GM19238 (cell line): ENCODE measurements around the gene TTC4.
A peak's percentile ranks its signal among the peaks of the same experiment; 100 is the strongest.

Experiments used
- DNase-seq: peaks from one replicate; pipeline ENCODE4 v3.0.0; 2011; ENCODE audit warnings: low spot score; ENCODE audit not compliant: insufficient read length

Gene TTC4, protein sequence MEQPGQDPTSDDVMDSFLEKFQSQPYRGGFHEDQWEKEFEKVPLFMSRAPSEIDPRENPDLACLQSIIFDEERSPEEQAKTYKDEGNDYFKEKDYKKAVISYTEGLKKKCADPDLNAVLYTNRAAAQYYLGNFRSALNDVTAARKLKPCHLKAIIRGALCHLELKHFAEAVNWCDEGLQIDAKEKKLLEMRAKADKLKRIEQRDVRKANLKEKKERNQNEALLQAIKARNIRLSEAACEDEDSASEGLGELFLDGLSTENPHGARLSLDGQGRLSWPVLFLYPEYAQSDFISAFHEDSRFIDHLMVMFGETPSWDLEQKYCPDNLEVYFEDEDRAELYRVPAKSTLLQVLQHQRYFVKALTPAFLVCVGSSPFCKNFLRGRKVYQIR

DNA sequence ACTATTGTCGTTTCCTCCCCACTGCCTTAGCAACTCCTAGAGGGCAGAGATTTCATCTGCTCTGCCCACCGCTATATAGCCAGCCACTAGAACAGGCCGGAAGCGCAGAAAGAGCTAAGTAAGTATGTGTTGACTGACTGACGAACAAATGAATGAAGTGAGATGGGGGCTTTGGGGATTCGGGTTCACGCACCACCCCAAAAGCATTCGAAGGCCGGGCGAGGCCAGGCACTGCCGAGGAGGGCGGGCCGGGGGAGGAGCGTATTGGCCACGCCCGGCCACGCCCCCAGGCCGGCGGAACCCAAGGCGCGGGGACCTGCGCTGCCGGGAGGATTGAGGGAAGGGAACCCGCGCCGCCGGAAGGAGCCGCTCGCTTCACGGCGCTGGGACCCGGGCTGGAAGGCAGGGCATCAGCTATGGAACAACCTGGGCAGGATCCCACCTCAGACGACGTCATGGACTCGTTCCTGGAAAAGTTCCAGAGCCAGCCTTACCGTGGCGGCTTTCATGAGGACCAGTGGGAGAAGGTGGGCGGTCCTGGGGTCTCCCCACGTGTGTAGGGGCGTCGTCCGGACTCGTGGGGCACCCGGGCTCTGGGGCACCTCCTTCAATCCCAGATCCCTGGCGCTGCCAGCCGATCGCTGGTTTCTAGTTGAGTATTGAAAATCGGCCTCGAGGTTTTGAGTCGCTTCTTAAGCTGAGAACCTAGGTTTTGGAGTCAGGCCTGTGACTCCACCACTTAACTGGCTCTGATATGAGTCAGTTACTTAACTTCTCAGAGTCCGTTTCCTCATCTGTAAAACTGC is at the start of gene TTC4:
Gene TTC4, plus strand, starts transcription at position 369 of the 806 bp plus-strand sequence. Its CDS starts 48 bp downstream, at position 417.
- peak; percentile 83 for DNase-seq

DNA sequence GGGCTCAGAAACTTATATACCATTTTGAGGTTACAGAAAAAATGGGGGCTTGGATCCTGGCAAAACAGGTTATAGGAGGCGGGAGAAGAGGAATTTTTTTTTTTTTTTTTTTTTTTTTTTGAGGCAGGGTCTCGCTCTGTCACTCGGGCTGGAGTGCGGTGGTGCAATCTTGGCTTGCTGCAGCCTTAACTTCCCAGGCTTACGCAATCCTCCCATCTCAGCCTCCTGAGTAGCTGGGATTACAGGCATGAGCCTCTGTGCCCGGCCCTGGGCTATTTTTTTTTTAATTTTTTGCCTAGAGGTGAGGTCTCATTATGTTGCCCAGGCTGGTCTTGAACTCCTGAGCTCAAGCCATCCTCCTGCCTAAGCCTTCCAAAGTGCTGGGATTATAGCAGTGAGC is 49.3 kb upstream of the TTC4 start:
- no peak for DNase-seq

DNA sequence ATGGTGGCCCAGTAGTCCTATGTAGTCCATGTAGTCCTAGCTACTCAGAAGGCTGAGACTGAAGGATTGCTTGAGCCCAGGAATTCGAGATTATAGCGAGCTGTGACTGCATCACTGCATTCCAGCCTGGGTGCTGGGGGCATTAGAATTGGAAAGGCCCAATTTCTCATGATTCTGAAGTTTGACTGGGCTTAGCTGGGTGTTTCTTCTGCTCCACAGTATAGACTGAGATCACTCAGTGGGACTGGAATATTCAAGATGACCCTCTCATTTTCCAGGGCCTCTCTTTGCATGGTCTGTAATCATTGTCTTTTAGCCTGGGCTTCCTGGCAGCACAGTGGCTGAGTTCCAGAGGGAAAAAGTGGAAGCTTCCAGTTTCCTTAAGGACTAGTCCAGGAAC is 47.9 kb upstream of the TTC4 start:
- no peak for DNase-seq

DNA sequence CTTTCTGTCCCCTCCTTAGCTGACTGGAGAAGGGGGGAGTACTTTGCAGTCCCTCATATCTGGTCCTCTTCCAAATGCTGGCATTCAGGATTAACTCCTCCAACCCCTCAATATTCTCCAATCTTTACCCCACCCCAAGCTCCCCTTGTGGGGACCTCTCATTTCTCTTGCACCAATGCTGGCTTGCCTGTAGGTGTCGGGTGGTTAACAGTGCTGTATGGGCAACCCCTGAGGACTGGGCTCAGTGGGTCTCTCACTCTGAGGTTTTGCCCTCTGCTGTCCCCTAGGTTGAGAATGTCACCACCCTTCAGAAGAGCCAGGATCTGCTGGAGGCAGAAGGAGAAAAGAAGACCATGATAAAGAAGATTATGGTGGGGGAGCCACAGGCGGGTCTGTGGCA is 47.1 kb upstream of the TTC4 start:
- no peak for DNase-seq

DNA sequence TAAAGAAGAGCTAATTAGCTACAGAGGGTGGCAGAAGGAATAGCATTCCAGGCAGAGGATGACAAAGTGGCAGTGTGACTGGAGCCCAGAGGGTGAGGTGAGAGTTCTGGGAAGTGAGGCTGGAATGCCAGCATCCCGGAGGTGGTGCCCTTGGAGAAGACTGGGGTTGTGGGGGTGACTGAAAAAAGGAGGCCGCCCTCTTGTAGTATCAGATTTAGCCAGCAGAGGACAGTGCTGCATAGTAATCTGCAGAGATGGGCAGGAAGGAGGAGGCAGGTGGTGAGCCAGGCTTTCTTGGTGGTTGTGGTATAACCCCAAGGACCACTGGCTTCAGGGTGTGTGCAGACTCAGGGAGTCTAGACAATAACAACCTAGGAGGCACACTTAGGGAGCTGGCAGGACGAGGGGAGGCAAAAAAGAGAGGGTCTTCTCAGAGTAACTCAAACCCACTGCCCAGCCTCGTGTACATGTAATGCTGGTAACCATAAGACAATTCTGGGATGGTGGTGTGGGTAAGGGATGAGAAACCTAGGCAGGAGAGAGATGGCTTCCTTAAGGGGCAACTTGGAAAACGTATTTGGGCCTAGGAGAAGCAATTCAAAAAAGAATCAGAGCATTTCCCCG is 43.6 kb upstream of the TTC4 start:
- peak; percentile 39 for DNase-seq

DNA sequence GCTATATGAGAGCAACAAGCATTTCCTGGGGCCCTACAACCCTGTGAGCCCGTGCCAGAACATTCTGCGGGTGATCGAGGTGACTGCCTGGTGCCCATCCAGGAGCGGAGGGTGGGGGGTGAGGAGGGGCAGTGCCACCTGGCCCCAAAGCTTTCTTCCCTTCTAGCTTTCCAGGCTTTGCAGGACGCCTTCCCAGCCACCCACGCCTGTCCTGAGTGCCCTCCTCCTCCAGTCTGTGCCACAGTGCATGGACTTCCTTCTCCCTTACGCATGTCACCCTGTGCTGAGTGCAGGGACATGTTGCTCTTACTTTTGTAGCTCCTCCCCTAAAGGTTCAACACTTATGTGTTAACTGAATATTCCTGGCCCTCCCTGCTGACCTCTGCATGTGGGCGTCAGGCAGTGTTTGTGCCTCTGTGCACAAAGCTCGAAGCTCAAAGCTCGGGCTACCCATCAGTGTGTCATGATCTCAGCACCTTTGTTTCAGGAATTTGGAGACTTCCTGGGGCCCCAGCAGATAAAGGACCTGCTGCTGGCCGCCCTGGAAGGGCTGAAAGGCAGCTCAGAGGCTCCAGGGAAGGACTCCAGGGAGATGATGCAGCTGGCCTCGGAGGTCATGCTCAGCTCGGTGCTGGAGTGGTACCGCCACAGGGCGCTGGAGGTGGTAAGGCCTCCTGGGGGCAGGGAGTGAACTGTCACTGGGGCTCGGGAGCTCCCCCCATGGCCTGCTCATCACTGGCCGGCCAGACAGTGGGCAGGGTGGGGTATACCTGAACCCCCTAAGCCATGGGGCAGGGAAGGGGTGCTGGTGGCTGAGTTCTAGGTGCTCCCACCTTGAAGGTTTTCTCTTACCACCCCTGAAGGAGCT is 36.7 kb upstream of the TTC4 start:
- DNase-seq: no peak

DNA sequence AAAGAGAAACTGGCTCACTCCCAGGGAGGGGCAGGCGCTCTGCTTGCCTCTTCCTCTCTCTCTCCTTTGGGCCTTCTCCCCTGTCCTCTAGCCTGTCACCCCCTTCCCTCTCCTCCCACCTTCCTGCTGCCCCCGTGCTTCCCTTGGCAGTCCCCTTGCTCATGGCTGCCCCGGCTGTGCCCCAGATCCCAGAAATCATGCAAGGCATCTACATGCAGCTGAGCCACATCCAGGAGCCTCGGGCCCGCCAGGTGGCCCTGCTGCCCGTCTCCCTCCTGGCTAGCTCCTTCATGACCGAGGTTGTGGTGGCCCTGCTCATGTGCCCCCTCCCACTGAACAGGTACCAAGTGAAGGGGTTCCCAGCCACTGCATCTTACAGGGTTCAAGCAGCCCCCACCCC is 36.0 kb upstream of the TTC4 start:
- no peak for DNase-seq

DNA sequence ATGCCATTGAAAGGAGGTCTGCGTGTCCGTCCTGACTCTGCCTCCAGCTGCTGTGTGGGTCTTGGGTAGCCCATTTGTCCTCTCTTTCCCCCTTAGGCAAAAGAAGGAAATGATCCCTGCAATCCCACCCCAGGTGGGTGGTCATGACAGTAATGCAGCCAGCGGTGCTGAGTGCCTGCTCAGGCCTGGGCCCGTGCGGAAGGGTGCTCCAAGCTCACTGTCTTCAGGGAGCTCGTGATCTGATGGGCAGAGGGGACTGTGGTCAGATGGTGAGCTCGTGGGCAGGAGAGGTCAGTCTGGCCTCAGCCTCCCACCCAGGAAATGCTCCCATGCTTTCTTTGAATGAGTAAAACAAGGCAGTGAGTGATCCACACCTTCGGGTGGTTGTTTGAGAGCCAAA is 35.3 kb upstream of the TTC4 start:
- no peak for DNase-seq

DNA sequence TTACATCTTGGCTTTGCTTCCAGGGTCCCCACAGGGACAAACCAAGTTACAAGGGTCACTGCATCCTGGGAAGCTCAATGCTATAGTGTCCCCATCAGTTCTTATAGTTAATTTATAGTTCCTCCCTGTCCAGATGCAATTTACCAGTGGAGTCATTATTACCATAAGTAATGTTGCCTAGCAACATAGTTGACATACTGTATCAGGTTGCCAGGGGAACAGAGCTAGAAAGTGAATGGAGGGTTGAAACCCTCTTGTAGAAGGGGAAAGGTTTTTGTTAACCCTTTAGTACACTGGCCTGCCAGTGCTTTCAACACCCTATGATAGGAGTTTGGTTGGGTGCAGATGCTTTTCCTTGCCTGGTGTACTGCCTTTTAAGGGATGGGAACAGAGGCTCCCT is 34.3 kb upstream of the TTC4 start:
- DNase-seq: no peak

DNA sequence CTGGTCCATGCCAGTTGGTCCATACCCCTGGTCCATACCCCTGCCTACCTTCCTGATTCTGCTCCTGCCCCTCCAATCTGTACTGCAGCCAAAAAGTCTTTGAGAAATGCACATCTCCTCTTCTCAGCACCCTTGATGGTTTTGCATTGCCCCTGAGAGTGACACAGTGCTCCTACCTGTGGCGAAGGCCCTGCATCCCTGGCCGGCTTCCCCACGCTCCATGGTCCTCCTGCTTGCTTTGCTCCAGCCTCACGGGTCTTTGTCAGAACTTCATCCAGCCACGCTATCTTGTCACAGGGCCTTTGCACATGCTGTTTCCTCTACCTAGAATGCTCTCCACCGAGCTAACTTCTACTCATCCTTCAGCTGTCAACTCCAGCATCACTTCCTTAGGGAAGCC is 32.2 kb upstream of the TTC4 start:
- DNase-seq: no peak

DNA sequence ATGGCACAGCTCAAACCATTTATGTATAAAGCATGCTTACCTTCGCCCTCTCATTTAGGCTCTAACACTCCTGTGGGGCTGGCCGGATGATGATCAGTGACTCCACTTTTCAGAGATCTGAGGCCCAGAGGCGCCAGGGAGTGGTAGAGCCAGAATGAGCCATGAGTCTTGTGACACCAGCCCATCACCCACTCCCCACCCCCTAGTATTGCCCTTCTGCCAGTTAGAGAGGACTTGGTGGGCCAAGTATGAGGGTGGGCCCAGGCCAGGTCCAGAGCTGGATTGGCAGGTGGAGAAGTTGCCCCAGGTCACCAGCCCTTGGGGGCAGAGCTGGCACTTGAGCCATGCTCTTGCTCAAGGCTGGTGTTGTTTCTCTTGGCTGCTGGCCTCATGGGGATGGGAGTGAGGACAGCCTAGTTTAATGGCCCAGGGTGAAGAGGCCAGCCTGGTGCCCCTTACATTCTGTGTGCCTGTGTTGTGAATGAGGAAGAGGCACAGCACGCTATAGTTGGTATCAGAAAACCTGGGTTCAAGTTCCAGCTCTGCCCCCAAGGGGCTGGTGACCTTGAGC is 30.2 kb upstream of the TTC4 start:
- DNase-seq: no peak

DNA sequence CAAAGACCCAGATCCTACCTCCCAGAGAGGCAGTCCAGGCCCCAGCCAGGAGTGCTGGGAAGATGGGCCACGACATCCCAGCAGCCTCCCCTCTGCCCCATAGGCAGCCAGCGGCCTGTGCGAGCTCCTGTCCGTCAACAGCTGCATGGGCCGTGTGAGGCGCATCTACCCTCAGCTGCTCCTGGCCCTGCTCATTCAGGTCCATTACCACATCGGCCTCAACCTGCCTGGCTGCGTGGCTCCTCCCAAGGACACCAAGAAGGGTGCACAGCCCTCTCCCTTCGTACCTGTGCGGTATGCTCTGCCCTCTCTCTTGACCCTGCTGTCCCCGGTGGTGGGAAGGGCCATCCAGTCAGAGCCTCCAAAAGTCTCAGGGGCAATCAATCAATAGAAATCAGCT is 29.5 kb upstream of the TTC4 start:
- DNase-seq: no peak

DNA sequence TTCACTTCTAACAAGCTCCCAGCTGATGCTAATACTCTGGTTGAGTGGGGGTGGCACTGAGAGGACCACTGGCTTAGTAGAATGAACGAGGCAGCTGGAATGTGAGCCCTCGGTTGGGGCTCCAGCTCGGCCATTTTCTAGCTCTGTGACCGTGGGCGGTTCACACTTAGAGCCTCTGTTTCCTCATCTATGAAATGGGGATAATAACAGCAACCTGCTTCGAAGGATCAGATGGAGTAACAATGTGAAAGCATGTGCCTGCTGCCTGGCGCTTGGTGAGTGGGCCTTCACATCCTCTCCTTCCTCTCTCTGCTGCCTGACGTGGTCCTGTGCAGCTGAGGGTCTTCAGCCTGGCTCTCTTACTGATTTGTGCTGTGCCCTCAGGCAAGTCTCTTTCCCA is 20.9 kb upstream of the TTC4 start:
- no peak for DNase-seq

DNA sequence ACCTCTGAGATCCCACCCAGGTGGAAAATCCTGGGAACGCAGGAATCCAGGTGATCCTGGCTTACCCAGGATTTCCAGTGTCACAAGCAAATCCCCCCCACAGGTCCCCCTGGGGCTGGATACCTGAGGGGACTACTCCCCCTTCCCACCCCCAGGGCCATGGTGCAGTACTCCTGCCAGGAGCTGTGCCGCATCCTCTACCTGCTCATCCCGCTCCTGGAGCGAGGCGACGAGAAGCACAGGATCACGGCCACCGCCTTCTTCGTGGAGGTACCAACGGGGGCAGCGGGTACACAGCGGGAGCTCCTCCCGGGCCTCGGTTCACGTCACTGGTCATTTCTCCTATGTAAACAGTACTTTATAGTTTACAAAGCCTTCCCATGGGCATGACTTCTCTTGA is 20.4 kb upstream of the TTC4 start:
- no peak for DNase-seq

DNA sequence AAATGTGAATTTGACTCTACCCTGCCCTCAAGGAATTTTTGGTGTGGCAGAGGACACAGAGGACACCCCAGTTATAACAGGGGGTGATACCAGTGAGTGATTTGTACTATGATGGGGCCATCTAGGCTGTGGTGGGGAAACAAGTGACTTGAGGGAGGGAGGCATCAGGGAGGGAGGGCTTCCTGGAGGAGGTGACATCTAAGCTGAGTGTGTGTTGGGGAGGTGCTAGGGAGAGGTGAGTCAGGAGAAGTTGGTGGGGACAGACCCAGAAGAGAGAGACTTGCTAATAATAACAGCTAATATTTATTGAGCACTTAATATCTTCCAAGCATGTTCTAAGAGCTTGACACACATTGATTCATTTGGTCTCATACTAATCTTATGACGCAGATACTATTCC is 19.9 kb upstream of the TTC4 start:
- no peak for DNase-seq

DNA sequence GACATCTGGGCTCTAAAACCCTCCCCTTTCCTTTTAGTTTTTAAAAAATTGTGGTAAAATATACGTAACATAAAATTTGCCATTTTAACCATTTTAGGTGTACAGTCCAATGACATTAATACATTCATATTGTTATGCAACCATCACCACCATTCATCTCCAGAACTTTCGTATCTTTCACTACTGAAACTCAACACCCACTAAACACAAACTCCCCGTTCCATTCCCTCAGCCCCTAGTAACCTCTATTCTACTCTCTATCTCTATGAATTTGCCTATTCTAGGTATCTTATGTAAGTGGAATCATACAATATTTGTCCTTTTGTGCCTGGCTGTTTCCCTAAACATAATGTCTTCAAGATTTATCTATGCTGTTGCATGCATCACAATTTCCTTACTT is 19.4 kb upstream of the TTC4 start:
- no peak for DNase-seq

DNA sequence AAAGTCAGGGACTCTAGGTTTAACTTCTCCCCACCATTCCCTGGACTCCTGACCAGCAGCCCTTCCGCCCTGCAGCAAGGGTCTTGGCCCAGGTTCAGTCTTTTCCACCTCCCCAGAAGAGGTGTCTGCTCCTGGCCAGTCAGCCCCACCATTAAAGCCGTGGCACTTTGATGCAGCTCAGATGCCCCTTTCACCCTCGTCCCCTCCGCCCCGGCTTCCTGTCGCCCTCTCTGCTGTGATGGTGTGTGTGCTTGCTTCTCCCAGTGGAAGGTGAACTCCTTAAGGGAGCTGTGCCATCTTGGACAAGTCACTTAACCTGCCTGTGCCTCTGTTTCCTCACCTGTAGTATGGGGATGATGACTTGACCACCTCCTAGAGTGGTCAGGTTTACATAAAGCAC is 17.8 kb upstream of the TTC4 start:
- DNase-seq: no peak

DNA sequence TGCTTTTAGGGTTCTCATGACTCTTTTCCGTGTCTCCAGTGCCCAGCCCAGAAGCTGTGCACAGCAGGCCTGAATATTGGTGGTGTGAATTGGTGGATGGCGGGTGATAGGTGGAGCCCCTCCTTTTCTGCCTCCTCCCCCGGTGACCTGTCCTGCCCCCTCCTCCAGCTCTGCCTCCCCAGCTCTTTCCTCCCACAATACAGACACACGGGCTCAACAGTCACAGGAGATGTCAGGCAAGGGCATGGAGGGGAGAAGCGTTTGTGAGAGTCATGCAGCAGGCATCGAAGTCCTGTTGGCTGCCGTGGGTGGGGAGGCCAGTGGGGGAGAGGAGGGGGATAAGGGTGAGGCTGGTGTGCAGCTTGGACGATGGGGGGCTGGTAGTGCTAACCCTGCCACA is 17.3 kb upstream of the TTC4 start:
- no peak for DNase-seq

DNA sequence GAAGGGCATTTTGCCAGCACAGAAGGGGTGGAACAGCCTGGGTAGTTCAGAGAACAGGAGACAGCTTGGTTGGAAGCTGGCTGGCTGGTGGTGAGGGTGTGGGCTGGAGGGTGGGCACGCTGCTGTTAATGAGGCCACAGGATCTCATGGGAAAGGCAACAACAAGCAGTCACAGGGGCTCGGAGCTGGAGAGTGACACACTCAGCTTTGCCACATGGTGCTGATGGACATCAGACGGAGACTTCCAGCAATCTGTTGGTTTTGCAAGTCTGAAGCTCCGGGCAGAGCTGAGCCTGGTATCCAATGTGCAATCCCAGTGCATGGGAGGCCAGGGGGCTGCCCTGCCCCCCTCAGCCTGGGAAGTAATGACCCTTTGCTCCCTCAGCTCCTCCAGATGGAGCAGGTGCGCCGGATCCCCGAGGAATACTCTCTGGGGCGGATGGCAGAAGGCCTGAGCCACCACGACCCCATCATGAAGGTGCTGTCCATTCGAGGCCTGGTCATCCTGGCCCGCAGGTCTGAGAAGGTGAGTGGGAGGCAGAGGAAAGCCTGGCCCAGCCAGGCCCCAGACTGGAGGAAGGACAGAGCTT is 15.6 kb upstream of the TTC4 start:
- DNase-seq: no peak

DNA sequence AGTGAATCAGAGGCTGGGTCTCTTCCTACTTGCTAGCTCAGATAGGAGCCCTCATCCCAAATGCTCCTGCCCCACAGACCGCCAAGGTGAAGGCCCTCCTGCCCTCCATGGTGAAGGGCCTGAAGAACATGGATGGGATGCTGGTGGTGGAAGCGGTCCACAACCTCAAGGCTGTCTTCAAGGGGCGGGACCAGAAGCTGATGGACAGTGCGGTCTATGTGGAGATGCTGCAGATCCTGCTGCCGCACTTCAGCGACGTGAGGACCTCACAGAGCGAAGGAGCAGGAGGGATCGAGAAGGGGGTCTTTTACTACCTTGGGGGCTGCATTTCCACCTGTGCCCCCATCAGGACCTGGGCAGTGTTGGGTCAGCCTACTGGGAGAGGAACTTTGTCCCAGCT is 14.6 kb upstream of the TTC4 start:
- DNase-seq: no peak

DNA sequence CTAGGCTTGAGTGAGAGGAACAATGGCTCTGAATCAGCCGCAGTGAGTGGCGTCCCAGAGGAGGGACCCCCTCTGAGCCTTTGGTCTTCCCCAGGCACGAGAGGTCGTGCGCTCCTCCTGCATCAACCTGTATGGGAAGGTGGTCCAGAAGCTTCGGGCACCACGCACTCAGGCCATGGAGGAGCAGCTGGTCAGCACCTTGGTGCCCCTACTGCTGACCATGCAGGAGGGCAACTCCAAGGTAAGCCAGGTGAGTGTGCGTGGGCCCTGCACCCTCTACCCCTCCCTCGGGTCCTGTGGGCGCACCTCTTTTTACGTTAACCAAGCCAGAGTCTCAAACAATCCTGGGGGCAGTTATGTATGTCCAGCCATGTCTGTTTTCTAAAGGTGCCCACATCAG is 13.7 kb upstream of the TTC4 start:
- DNase-seq: no peak
